ENCODE measurements around the gene PDE4B.
"Not testable (repeated sequence)": the region's sequence is repeated elsewhere in the genome, so short reads cannot be mapped to it uniquely, and the experiment has no call there.

PDE4B gene

GRCh38 chr1:65997693-65998092 is 205.0 kb downstream of the PDE4B start:
- no peak for DNase-seq

DNA sequence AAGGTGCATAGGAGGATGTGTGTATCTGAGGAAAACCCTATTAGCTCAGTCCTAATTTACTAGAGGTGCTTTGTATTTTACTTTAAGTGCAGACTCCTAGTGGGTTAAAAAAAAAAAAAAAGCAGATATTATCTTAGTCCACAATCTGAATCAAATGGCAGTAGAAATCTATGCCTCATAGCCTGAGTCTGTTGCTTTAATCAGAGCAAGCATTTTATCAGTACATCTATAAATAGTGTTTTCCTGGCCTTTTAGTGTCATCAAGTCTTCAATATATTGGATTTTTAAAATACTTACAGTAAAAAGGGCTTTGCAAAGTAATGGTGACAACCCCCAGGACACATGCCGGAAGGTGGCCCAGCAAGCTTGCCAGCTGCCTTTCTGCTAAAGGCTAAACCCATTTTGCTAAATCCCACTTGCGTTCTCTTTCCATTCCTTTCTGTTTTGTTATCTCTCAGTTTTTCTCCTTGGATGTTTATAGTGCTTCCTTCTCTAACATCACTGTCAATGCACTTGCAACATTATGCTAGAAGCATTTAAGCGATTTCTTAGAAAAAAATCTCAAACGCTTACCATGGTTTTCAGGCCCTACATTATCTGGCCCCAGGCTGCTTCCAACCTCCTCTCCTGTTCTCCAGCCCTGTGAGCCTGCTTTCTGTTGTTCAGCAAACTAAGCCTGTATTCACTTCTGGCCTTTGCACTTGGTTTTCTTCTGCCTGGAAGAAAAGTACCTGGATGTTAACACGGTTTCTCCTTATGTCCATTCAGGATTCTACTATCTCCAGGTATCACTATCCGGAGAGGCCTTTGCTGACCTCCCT is 206.3 kb downstream of the PDE4B start:
- no peak for DNase-seq

GRCh38 chr1:66000033-66000637 is 207.4 kb downstream of the PDE4B start:
- no peak for DNase-seq

DNA sequence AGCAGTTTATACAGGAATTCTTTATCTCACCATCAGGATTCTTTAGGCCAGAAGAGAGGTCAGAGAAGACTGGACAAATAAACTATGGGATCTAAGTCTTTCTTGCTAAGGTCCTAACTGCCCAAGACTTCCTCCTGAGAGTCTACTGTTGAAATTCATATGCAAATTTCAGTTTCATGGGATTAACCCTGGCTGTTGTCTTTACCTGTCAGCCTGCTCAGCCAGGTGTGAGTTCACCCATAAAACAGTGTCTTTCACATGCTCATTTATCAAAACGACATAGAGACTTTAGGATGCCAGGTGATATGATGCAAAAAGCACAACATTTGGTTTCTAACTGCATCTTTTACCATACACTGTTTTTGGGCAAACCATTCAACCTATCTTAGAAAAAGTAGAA is 211.0 kb downstream of the PDE4B start:
- no peak for DNase-seq

DNA sequence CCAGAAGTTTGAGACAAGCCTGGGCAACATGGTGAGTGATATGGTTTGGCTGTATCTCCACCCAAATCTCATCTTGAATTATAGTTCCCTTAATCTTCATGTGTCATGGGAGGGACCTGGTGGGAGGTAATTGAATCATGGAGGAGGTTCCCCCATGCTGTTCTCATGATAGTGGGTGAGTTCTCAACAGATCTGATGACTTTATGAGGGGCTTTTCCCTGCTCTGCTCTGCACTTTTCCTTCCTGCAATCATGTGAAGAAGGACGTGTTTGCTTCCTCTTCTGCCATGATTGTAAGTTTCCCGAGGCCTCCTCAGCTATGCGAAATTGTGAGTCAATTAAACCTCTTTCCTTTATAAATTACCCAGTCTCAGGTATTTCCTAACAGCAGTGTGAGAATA is 213.8 kb downstream of the PDE4B start:
- not testable (repeated sequence) for DNase-seq

- no peak for DNase-seq
Observed at GRCh38 chr1:66012106-66012784, 219.6 kb downstream of the PDE4B start.

GRCh38 chr1:66013371-66013770 is 220.7 kb downstream of the PDE4B start:
- DNase-seq, result no peak

GRCh38 chr1:66022904-66023620 is 230.4 kb downstream of the PDE4B start:
- no peak for DNase-seq

DNA sequence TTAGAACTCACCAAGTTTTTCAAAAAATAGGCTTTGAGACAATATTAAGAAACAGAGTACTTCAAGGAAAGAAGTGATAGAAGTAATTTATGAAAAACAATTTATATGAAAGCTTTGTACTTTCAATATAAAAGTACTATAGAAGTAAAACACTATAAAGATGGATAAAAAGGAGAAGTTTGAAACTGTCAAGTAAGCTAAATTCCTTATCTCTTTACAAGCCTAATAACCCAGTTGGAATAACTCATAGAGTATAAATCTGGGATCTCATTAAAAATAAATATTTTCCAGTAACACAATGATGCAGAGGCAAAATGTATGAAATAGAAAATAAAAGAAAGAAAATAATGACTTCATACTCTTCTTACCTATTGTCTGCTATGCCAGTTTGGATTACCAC is 232.5 kb downstream of the PDE4B start:
- DNase-seq, result no peak

GRCh38 chr1:66028035-66028434 is 235.3 kb downstream of the PDE4B start:
- DNase-seq, result no peak

DNA sequence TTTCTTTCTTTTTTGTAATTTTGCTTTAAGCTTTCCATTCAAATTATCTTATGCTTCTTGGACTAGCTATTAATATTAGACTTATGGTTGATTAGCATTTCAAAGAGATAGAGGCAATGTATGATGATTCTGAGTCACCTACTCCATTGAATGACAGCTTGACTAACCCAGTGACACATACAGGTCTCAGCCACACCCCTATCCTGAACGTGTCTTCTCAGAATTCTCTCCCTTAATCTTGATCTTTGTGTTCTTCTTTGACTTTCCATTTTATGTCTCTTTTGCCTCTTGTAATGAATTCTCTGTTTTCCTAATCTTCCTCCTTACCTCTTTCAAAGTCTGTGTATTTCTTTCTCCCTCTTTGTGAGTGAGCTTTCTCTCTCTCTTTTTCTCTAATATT is 241.1 kb downstream of the PDE4B start:
- DNase-seq, result no peak

- no peak for DNase-seq
Observed at GRCh38 chr1:66035616-66036245, 243.0 kb downstream of the PDE4B start.

DNA sequence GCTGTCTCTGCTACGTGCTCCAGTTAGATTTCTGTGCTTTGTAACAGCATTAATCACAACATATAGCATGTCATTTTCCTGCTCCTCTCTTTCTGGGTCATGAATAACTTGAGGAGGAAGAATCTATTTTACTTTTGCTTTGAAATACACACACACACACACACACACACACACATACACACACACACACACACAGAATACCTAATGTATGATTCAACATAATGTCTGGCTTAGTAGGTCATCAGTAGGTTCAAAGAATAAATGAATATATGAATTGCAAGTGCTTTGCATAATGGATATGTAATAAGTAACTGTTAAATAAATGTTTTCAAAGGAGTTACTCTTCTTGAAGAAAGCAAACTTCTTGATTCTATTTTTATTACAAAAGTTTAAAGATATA is 249.0 kb downstream of the PDE4B start:
- DNase-seq, result no peak

- no peak for DNase-seq
Observed at GRCh38 chr1:66043186-66043585, 250.5 kb downstream of the PDE4B start.

DNA sequence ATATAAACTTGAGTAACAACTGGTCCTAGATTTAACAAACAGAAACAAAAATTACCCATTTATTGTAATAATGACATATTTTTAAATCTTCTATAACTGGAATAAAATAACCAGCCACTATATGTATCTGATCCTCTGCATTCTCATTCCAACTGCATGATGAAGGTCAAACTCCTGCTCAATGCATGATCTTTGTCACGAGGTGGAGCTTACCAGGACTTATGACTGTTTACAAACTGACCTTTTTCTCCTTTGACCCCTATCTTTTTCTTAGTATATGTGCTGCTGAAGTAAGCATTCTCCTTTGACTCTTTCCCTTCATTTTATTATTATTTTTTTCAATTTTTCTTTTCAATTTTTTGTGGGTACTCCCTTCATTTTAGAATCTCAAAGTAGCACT is 252.2 kb downstream of the PDE4B start:
- DNase-seq, result no peak

DNA sequence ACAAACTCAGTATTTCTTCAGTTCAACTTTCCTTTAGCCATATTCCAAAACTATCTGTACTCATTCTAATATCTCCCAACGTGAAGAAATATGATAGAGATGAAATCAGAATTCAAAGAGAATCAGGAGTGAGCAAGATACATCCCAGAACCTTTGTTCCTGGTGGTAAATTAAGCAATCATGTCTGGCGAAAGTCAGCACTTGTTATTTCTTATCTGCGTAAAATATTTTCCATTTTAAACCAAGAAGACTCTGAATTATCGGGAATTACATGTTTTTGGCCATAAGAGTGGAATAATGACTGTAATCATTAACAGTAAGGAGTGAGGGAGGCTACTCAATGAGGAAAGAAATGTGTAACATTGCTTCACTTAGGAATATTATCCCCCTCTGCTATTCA is 253.7 kb downstream of the PDE4B start:
- no peak for DNase-seq

DNA sequence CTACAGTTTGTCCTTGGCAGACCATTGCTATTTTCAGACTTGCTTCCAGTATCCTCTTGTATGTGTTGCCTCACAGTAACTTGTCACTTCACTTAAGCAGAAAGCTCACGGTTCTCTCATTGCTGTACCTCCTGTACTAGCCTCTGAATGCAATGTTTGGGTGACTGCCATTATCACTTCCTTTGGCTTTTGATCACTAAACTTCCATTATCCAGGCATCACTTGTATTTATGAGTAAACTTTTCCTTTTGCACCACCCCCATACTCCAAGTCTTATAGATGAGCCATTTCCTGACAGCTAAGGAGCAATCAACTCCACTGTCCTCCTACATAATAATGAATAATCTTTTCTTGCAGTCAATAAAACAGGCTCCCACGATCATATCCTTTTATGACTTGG is 255.3 kb downstream of the PDE4B start:
- DNase-seq, result no peak

- no peak for DNase-seq
Observed at GRCh38 chr1:66050123-66050522, 257.4 kb downstream of the PDE4B start.

GRCh38 chr1:66050633-66051032 is 257.9 kb downstream of the PDE4B start:
- DNase-seq, result no peak

DNA sequence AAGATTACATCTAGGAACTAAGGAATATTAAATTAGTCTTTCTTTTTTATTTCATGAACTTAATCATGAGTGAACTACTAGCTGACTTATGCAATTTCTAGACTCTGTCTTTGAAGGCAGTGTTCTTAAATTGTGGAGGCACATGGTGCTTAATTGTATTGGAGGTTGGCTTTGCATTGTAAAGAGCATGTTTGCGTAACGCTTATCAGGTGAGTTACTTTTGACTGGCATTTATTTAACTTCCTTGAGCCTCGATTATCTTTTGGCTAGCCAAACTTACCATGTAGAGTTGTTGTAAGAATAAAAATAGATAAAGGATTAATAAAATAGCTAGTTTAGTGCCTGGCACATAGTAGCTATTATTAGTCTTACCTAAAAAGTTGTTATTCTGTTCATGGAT is 262.4 kb downstream of the PDE4B start:
- DNase-seq, result no peak

DNA sequence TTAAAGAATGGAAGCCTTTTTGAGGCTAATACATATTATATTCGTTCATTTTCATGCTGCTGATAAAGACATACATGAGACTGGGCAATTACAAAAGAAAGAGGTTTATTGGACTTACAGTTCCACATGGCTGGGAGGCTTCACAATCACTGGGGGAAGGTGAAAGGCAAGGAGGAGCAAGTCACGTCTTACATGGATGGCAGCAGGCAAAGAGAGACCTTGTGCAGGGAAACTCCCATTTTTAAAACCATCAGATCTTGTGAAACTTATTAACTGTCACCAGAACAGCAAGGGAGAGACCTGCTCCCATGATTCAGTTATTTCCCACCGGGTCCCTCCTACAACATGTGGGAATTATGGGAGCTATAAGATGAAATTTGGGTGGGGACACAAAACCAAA is 264.8 kb downstream of the PDE4B start:
- not testable (repeated sequence) for DNase-seq

- DNase-seq, result no peak
Observed at GRCh38 chr1:66058558-66058957, 265.9 kb downstream of the PDE4B start.

- not testable (repeated sequence) for DNase-seq
Observed at GRCh38 chr1:66067219-66067618, 274.5 kb downstream of the PDE4B start.

Data from NCI-H2107 (cell line).